Measurements from ENCODE around the gene NBAS.

NBAS gene

DNA sequence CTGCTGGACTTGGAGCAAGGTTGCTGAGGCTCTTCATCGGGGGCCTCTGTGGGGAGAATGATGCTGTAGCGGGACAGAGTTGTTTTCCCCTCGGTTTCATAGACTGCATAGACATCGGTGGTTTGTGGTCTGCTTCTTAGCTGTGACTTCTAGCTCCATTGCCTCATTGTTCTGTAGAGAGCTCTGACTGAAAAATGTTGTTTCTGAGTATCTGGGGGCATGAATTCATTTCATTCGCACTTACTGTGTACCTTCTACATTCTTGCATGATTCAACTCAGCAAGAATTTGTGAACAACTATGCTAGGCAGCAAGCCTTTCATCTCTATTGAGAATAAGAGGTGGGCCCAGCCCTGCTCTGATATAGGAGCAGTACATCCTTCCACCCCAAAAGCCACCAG is 406.8 kb downstream of the NBAS start:
- H3K4me1 ChIP-seq (ENCODE audit: control insufficient read depth, insufficient read depth, low read length, poor library complexity, severe bottlenecking): no peaks in the 10 kb centered on the region
- H3K27ac ChIP-seq (ENCODE audit: insufficient read depth, low read length, poor library complexity, severe bottlenecking): no peak overlapping the region
- H3K4me3 ChIP-seq (ENCODE audit: insufficient read depth, low read depth, low read length, poor library complexity, severe bottlenecking): no peak overlapping the region
- no peaks in the 10 kb centered on the region for H3K36me3 ChIP-seq (ENCODE audit: control insufficient read depth, insufficient read depth, low read length)
- H3K27me3 ChIP-seq (replicated peaks; ENCODE audit: control insufficient read depth, insufficient read depth, low read length, poor library complexity, severe bottlenecking): no peaks in the 10 kb centered on the region
- no peak for DNase-seq
- no peaks in the 10 kb centered on the region for H3K9me3 ChIP-seq (ENCODE audit: control insufficient read depth, low read length)

DNA sequence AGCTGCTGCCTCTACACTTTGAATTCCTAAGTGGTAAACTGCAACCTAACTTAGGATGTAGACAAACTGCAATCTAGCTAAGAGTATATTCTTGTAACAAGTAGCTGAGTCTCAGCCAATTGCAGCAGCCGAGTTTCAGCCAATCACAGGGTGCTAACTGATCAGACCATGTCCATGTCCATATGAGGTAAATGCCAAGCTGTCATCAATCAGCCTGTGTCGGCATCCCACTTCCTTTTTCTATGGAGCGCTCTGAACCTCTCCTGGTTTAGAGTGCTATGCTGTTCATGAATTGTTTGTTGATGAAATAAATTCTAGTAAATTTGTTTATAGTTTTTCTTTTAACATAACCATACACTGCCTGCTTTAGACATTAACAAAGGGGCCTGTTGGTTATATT is 408.8 kb downstream of the NBAS start:
- no peaks in the 10 kb centered on the region for H3K27me3 ChIP-seq (replicated peaks; ENCODE audit: control insufficient read depth, insufficient read depth, low read length, poor library complexity, severe bottlenecking)
- H3K4me3 ChIP-seq (ENCODE audit: insufficient read depth, low read depth, low read length, poor library complexity, severe bottlenecking): no peak overlapping the region
- no peaks in the 10 kb centered on the region for H3K4me1 ChIP-seq (ENCODE audit: control insufficient read depth, insufficient read depth, low read length, poor library complexity, severe bottlenecking)
- no peaks in the 10 kb centered on the region for H3K36me3 ChIP-seq (ENCODE audit: control insufficient read depth, insufficient read depth, low read length)
- no peak overlapping the region for H3K27ac ChIP-seq (ENCODE audit: insufficient read depth, low read length, poor library complexity, severe bottlenecking)
- H3K9me3 ChIP-seq (ENCODE audit: control insufficient read depth, low read length): no peaks in the 10 kb centered on the region
- DNase-seq: no peak

DNA sequence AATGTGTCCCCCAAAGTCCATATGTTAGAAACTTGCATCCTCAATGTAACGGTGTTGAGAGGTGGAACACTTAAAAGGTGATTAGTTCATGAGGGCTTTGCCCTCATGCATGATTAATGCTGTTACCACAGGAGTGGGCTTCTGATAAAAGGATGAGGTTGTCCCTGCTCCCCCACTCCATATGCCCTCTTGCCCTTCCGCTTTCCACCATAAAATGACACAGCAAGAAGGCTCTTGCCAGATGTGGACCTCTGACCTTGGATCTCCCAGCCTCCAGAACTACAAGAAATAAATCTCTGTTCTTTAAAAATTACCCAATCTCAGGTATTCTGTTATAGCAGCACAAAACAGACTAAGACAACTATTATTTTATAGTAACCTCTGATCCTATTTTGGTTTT is 412.1 kb downstream of the NBAS start:
- Histone ChIP-seq H3K27me3 (replicated peaks; ENCODE audit: control insufficient read depth, insufficient read depth, low read length, poor library complexity, severe bottlenecking) (no peaks in the 10 kb centered on the region), H3K4me3 (ENCODE audit: insufficient read depth, low read depth, low read length, poor library complexity, severe bottlenecking) (no peak overlapping the region), H3K9me3 (ENCODE audit: control insufficient read depth, low read length) (no peaks in the 10 kb centered on the region), H3K27ac (ENCODE audit: insufficient read depth, low read length, poor library complexity, severe bottlenecking) (no peak overlapping the region), H3K36me3 (ENCODE audit: control insufficient read depth, insufficient read depth, low read length) (no peaks in the 10 kb centered on the region), H3K4me1 (ENCODE audit: control insufficient read depth, insufficient read depth, low read length, poor library complexity, severe bottlenecking) (no peaks in the 10 kb centered on the region)
- DNase-seq: no peak

DNA sequence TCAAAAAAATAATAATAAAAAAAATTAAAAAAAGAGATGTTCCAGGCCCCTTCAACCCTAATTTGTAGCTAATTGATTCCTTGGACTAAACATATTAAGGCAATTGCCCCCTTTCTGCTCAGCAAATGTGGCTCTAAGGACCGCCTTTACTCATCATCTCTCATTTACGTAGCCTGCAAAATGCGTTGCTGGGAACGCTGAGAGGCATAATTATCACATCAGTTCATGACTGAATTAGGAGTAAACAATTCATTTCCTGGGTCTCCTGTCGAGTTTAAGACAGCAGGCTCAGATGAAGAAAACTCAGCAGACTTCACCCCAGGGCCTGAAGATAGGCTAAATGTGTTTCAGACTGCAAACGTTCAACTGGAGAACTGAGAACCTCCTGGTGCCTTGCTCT is 413.5 kb downstream of the NBAS start:
- H3K4me3 ChIP-seq (ENCODE audit: insufficient read depth, low read depth, low read length, poor library complexity, severe bottlenecking): no peak overlapping the region

DNA sequence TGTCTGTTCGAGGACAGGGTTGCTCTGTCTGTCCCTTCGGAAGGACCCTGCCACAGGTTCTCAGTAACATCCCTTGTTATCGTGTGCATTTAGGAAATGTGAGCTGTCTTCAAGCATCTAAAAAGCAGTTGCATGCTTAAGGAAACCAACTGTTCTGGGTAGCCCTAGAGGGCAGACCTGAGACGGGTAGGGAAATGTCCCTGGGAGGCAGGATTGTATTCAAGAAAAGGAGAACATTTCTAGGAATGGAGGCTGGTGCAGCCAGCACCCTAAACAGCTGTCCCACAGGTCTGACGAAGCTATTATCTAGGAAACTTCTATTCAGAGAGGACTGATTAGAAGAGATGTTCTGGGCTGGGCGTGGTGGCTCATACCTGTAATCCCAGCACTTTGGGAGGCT is 414.2 kb downstream of the NBAS start:
- no peak overlapping the region for H3K27ac ChIP-seq (ENCODE audit: insufficient read depth, low read length, poor library complexity, severe bottlenecking)
- H3K36me3 ChIP-seq (ENCODE audit: control insufficient read depth, insufficient read depth, low read length): no peaks in the 10 kb centered on the region
- H3K4me1 ChIP-seq (ENCODE audit: control insufficient read depth, insufficient read depth, low read length, poor library complexity, severe bottlenecking): no peaks in the 10 kb centered on the region
- H3K9me3 ChIP-seq (ENCODE audit: control insufficient read depth, low read length): no peaks in the 10 kb centered on the region
- H3K27me3 ChIP-seq (replicated peaks; ENCODE audit: control insufficient read depth, insufficient read depth, low read length, poor library complexity, severe bottlenecking): no peaks in the 10 kb centered on the region
- DNase-seq: no peak
- no peak overlapping the region for H3K4me3 ChIP-seq (ENCODE audit: insufficient read depth, low read depth, low read length, poor library complexity, severe bottlenecking)

More for the DNA sequence above, 413.5 kb downstream of the NBAS start:
- no peak overlapping the region for H3K27ac ChIP-seq (ENCODE audit: insufficient read depth, low read length, poor library complexity, severe bottlenecking)
- H3K27me3 ChIP-seq (replicated peaks; ENCODE audit: control insufficient read depth, insufficient read depth, low read length, poor library complexity, severe bottlenecking): no peaks in the 10 kb centered on the region
- DNase-seq: no peak
- no peaks in the 10 kb centered on the region for H3K9me3 ChIP-seq (ENCODE audit: control insufficient read depth, low read length)
- no peaks in the 10 kb centered on the region for H3K4me1 ChIP-seq (ENCODE audit: control insufficient read depth, insufficient read depth, low read length, poor library complexity, severe bottlenecking)
- H3K36me3 ChIP-seq (ENCODE audit: control insufficient read depth, insufficient read depth, low read length): no peaks in the 10 kb centered on the region

DNA sequence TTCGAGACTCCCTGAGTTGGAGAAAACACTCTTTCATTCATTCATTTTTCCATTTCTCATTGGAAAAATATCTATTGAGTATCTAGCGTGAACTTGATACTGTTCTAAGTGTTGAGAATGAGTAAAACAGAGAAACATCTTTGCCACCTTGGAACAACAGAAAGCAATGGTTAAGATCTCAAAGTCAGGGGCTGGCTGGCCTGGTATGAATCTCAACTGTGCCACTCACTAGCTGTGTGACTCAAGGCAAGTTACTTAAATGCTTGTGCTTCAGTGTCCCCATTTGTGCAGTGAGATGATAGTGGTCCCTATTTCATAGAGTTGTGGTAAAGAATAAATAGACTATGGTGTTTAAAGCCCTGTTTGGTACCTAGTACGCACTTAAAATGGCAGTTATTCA is 415.2 kb downstream of the NBAS start:
- DNase-seq: no peak
- no peaks in the 10 kb centered on the region for H3K36me3 ChIP-seq (ENCODE audit: control insufficient read depth, insufficient read depth, low read length)
- no peak overlapping the region for H3K27ac ChIP-seq (ENCODE audit: insufficient read depth, low read length, poor library complexity, severe bottlenecking)

DNA sequence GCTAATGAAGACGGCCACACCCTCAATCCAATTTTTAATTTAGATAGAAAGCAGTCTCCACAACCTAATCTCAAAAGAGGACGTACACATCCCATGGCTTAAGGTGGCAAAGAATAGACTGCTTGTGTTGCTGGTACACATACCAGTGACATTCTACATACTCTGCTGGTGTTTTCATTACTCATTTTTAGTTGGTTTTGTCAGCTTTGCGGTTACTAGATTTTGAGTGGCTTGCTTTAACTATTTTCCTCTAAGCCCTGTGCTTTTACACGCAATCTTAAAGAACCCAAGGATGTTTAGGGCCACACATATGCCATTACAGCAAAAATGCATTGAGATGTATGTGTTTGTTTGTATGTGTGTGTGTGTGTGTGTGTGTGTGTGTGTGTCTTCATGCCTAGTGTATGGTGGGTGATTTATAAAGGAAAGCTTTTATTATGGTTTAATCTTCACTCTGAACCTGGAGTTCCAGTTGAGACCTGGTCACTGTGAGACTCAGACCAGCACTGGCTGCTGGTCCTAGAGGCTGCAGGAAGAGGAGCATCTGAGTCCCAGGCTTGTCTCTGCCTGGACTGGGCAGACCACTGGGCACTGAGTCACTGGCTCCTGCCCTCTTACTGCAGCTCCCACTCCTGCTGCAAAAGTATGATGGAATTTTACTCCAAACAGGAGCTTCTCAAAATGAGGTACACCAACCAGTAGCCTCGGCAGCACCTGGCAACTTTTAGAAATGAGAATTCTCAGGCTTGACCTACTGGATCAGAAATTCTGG is 415.9 kb downstream of the NBAS start:
- no peak for DNase-seq
- Histone ChIP-seq H3K27me3 (replicated peaks; ENCODE audit: control insufficient read depth, insufficient read depth, low read length, poor library complexity, severe bottlenecking) (no peaks in the 10 kb centered on the region), H3K4me1 (ENCODE audit: control insufficient read depth, insufficient read depth, low read length, poor library complexity, severe bottlenecking) (no peaks in the 10 kb centered on the region), H3K4me3 (ENCODE audit: insufficient read depth, low read depth, low read length, poor library complexity, severe bottlenecking) (no peak overlapping the region), H3K9me3 (ENCODE audit: control insufficient read depth, low read length) (no peaks in the 10 kb centered on the region), H3K36me3 (ENCODE audit: control insufficient read depth, insufficient read depth, low read length) (no peaks in the 10 kb centered on the region), H3K27ac (ENCODE audit: insufficient read depth, low read length, poor library complexity, severe bottlenecking) (no peak overlapping the region)

More for the DNA sequence above, 415.2 kb downstream of the NBAS start:
- H3K4me1 ChIP-seq (ENCODE audit: control insufficient read depth, insufficient read depth, low read length, poor library complexity, severe bottlenecking): no peaks in the 10 kb centered on the region
- H3K9me3 ChIP-seq (ENCODE audit: control insufficient read depth, low read length): no peaks in the 10 kb centered on the region
- no peaks in the 10 kb centered on the region for H3K27me3 ChIP-seq (replicated peaks; ENCODE audit: control insufficient read depth, insufficient read depth, low read length, poor library complexity, severe bottlenecking)
- no peak overlapping the region for H3K4me3 ChIP-seq (ENCODE audit: insufficient read depth, low read depth, low read length, poor library complexity, severe bottlenecking)

DNA sequence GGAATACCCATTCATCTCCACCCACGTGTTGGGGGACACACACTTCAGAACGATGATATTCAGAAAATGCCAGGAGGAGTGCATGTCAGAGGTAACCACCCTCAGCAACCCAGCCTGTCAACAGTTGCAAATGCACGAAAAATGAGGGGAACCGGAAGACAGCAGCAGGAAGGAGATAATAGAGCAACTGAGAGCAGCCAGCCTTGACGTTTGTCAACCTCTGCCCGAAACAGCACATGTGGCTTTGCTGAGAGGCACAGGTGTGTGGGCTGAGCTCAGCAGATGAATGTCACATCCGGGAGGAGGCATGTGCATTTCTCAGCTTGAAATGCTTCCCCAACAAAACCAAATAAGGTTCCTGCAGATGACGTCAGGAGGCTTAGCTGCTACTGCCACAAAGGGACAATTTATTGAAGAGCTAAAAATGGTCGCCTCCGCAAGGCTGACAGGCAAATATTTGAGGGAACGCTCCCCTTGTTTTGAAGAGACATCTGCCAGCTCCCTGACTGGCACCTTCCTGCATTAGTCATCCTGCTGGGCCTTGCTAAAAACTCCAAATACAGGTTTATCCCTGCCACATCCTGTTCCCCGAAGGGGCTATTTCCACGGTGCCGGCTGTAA is 419.0 kb downstream of the NBAS start:
- Histone ChIP-seq H3K4me3 (ENCODE audit: insufficient read depth, low read depth, low read length, poor library complexity, severe bottlenecking) (no peak overlapping the region), H3K36me3 (ENCODE audit: control insufficient read depth, insufficient read depth, low read length) (no peaks in the 10 kb centered on the region), H3K4me1 (ENCODE audit: control insufficient read depth, insufficient read depth, low read length, poor library complexity, severe bottlenecking) (no peaks in the 10 kb centered on the region), H3K9me3 (ENCODE audit: control insufficient read depth, low read length) (no peaks in the 10 kb centered on the region), H3K27ac (ENCODE audit: insufficient read depth, low read length, poor library complexity, severe bottlenecking) (peak overlapping the region; percentile 7), H3K27me3 (replicated peaks; ENCODE audit: control insufficient read depth, insufficient read depth, low read length, poor library complexity, severe bottlenecking) (no peaks in the 10 kb centered on the region)
- DNase-seq: peak; percentile 13 to 47 (median 44)

DNA sequence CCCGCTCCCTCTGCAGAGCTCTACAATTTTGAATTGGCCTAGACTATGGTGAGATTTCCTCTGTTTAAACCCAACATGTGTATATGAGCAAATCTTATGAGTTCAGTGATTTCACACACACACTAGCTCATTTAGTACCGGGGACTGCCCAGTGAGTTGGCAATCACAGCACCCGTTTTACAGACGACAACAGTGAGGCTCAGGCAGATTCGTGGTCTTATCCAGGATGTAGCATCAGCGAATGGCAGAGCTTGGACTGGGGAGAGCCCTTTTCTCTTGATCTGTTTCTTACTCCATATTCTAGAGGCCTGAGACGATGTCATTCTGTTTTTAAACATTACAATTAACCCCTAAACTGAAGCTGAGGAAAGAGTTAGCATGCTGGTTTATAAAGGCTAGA is 419.9 kb downstream of the NBAS start:
- Histone ChIP-seq H3K4me3 (ENCODE audit: insufficient read depth, low read depth, low read length, poor library complexity, severe bottlenecking) (no peak overlapping the region), H3K27ac (ENCODE audit: insufficient read depth, low read length, poor library complexity, severe bottlenecking) (no peak overlapping the region), H3K4me1 (ENCODE audit: control insufficient read depth, insufficient read depth, low read length, poor library complexity, severe bottlenecking) (no peaks in the 10 kb centered on the region), H3K27me3 (replicated peaks; ENCODE audit: control insufficient read depth, insufficient read depth, low read length, poor library complexity, severe bottlenecking) (no peaks in the 10 kb centered on the region), H3K36me3 (ENCODE audit: control insufficient read depth, insufficient read depth, low read length) (no peaks in the 10 kb centered on the region), H3K9me3 (ENCODE audit: control insufficient read depth, low read length) (no peaks in the 10 kb centered on the region)
- DNase-seq: no peak

DNA sequence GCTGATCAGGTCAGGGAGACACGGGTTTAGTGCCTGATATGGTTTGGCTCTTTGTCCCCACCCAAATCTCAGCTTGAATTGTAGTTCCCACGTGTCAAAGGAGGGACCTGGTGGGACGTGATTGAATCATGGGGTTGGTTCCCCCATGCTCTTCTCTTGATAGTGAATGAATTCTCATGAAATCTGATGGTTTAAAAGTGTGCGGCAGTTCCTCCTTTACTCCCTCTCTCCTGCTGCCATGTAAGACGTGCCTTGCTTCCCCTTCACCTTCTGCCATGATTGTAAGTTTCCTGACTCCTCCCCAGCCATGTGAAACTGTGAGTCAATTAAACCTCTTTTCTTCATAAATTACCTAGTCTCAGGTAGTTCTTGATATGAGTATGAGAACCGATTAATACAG is 424.5 kb downstream of the NBAS start:
- no peaks in the 10 kb centered on the region for H3K9me3 ChIP-seq (ENCODE audit: control insufficient read depth, low read length)
- no peak overlapping the region for H3K27ac ChIP-seq (ENCODE audit: insufficient read depth, low read length, poor library complexity, severe bottlenecking)
- no peak for DNase-seq
- no peaks in the 10 kb centered on the region for H3K36me3 ChIP-seq (ENCODE audit: control insufficient read depth, insufficient read depth, low read length)
- H3K4me3 ChIP-seq (ENCODE audit: insufficient read depth, low read depth, low read length, poor library complexity, severe bottlenecking): no peak overlapping the region
- H3K4me1 ChIP-seq (ENCODE audit: control insufficient read depth, insufficient read depth, low read length, poor library complexity, severe bottlenecking): no peaks in the 10 kb centered on the region
- H3K27me3 ChIP-seq (replicated peaks; ENCODE audit: control insufficient read depth, insufficient read depth, low read length, poor library complexity, severe bottlenecking): no peaks in the 10 kb centered on the region
